HCT116 (cell line): ENCODE data around the gene EEF1G. TPM values are rescaled to one million over a fixed set of nuclear protein-coding genes. Genes with fewer than 3 reads are reported as not detected.

Experiments
- ATAC-seq: fragments of 200-7000 bp; cut with Tn5 transposase; 2 replicates; pipeline ENCODE4 v1.9.1; 2020; ENCODE audit warnings: mild to moderate bottlenecking, moderate library complexity
- BruUV-seq: library from RNA; stranded (reverse); fragments of 400-500 nt; replicated peaks from 2 replicates; lab custom pipeline; 2021; lab: Mats Ljungman, UMichigan
- CTCF ChIA-PET: fragments of 300-600 bp; sonication (Branson Sonifier 250); formaldehyde crosslinking; loops from one replicate; lab custom pipeline; 2021; ENCODE audit warnings: antibody characterized with exemption; lab: Charles Lee
- POLR2A ChIA-PET: fragments of 300-600, 350-600 bp; sonication (Branson Sonifier 250); formaldehyde crosslinking; loops from one replicate; lab custom pipeline; 2021; ENCODE audit warnings: antibody characterized with exemption; lab: Charles Lee
- RAD21 ChIA-PET, 2 experiments: fragments of 300-600 bp; sonication (Branson Sonifier 250); formaldehyde crosslinking; loops; one replicate each; lab custom pipeline; 2023; ENCODE audit warnings: low total read pairs in 2 of 2; ENCODE audit not compliant: uncharacterized antibody in 2 of 2, unreplicated experiment in 2 of 2, low non-redundant PET in 1 of 2; lab: Charles Lee
- DNase-seq: peaks from one replicate; pipeline ENCODE4 v3.0.0-alpha.2; 2010; ENCODE audit warnings: low read depth, low spot score
- H2AFZ ChIP-seq: fragments of 200-600 bp; shearing (Covaris generic), sonication (generic); 2 replicates; pipeline ENCODE4 v1.6.1; 2017; ENCODE audit warnings: low read depth, mixed run types, mixed read lengths, antibody characterized with exemption, low read length; ENCODE audit not compliant: poor library complexity, severe bottlenecking
- H3K27ac ChIP-seq: 2 replicates; pipeline ENCODE4 v1.5.1; 2012; ENCODE audit warnings: low read depth, low read length
- H3K27me3 ChIP-seq: fragments of 200-600 bp; sonication (generic); 2 replicates; pipeline ENCODE4 v1.6.1; 2016; ENCODE audit warnings: mixed run types, low read length, mixed read lengths; ENCODE audit not compliant: insufficient read depth
- H3K36me3 ChIP-seq, 2 experiments: fragments of 200-500 bp in 1 of 2; fragments of 200-600 bp in 1 of 2; sonication (Bioruptor generic) in 1 of 2; sonication (generic) in 1 of 2; 2 replicates each; pipeline versions ENCODE4 v1.5.1 to v1.6.1; 2014 to 2016; ENCODE audit warnings: low read length in 2 of 2, inconsistent platforms in 1 of 2, mixed read lengths in 1 of 2, mixed run types in 1 of 2; ENCODE audit not compliant: insufficient read depth in 2 of 2, control insufficient read depth in 1 of 2
- H3K4me1 ChIP-seq, 2 experiments: fragments of 200-600 bp in 1 of 2; sonication (generic) in 1 of 2; 2 replicates each; pipeline versions ENCODE4 v1.5.1 to v1.6.1; 2012 to 2017; ENCODE audit warnings: low read length in 2 of 2, inconsistent platforms in 1 of 2, mild to moderate bottlenecking in 1 of 2, mixed read lengths in 1 of 2, mixed run types in 1 of 2, moderate library complexity in 1 of 2; ENCODE audit not compliant: insufficient read depth in 2 of 2, control insufficient read depth in 1 of 2
- H3K4me2 ChIP-seq: fragments of 200-600 bp; sonication (generic); 2 replicates; pipeline ENCODE4 v1.6.1; 2017; ENCODE audit warnings: mixed run types, low read length, mixed read lengths
- H3K4me3 ChIP-seq, 2 experiments: fragments of 200-600 bp in 1 of 2; sonication (generic) in 1 of 2; replicated peaks in 1 of 2; 2 replicates each; pipeline ENCODE4 v1.5.1; 2011 to 2016; ENCODE audit warnings: low read length in 2 of 2, control low read depth in 1 of 2, low read depth in 1 of 2, mild to moderate bottlenecking in 1 of 2, mixed read lengths in 1 of 2, mixed run types in 1 of 2
- H3K79me2 ChIP-seq: fragments of 200-600 bp; sonication (generic); 2 replicates; pipeline ENCODE4 v1.6.1; 2017; ENCODE audit warnings: mild to moderate bottlenecking, mixed run types, low read length, moderate library complexity, mixed read lengths; ENCODE audit not compliant: insufficient read depth
- H3K9ac ChIP-seq: fragments of 200-600 bp; sonication (generic); 2 replicates; pipeline ENCODE4 v1.6.1; 2016; ENCODE audit warnings: low read length, mixed read lengths
- H3K9me2 ChIP-seq: fragments of 200-600 bp; sonication (generic), shearing (Covaris generic); 2 replicates; pipeline ENCODE4 v1.6.1; 2017; ENCODE audit warnings: mixed run types, mild to moderate bottlenecking, moderate library complexity; ENCODE audit not compliant: insufficient read depth
- H3K9me3 ChIP-seq, 2 experiments: fragments of 200-500 bp in 1 of 2; fragments of 200-600 bp in 1 of 2; sonication (Bioruptor generic) in 1 of 2; sonication (generic) in 1 of 2; 2 replicates each; pipeline ENCODE4 v1.6.1; 2014 to 2017; ENCODE audit warnings: low read length in 2 of 2, mixed read lengths in 2 of 2, inconsistent platforms in 1 of 2, low read depth in 1 of 2, mild to moderate bottlenecking in 1 of 2, mixed run types in 1 of 2, moderate library complexity in 1 of 2; ENCODE audit not compliant: control insufficient read depth in 1 of 2, insufficient read depth in 1 of 2
- H4K20me1 ChIP-seq: fragments of 200-600 bp; sonication (generic), shearing (Covaris generic); 2 replicates; pipeline ENCODE4 v1.6.1; 2017; ENCODE audit warnings: mixed run types, mild to moderate bottlenecking, moderate library complexity; ENCODE audit not compliant: insufficient read depth
- CBX3 ChIP-seq: IDR thresholded peaks from 2 replicates; pipeline ENCODE4 v1.6.1; 2012; ENCODE audit warnings: low read depth
- EZH2phosphoT487 ChIP-seq: fragments of 200-600 bp; IDR thresholded peaks from 2 replicates; pipeline ENCODE4 v1.6.1; 2018; ENCODE audit warnings: antibody characterized with exemption, borderline replicate concordance
- POLR2A ChIP-seq: IDR thresholded peaks from 2 replicates; pipeline ENCODE4 v1.7.0; 2011; ENCODE audit warnings: borderline replicate concordance; ENCODE audit not compliant: insufficient read depth, insufficient read length; ENCODE audit errors: extremely low read depth
- SIN3A ChIP-seq: IDR thresholded peaks from 2 replicates; pipeline ENCODE4 v1.6.1; 2012; ENCODE audit warnings: low read depth
- SP1 ChIP-seq: IDR thresholded peaks from 2 replicates; pipeline ENCODE4 v1.6.1; 2012; ENCODE audit warnings: low read depth
- SRF ChIP-seq: IDR thresholded peaks from 2 replicates; pipeline ENCODE4 v1.6.1; 2012; ENCODE audit warnings: low read depth
- ZBTB33 ChIP-seq: IDR thresholded peaks from 2 replicates; pipeline ENCODE4 v1.6.1; 2011; ENCODE audit warnings: mild to moderate bottlenecking, low read length, moderate library complexity; ENCODE audit not compliant: insufficient replicate concordance; ENCODE audit errors: extremely low read depth
- ZFX ChIP-seq: fragments of 450-650 bp; IDR thresholded peaks from 2 replicates; pipeline ENCODE4 v1.6.1; 2017
- intact Hi-C: fragments of 100-400 bp; cut with micrococcal nuclease; formaldehyde crosslinking; loops from 2 replicates; pipeline ENCODE4 v1.10.0; 2022
- total RNA-seq: library from RNA; stranded (reverse); gene quantifications from one replicate; pipeline ENCODE4 v1.2.1, GENCODE V29; 2021; ENCODE audit not compliant: unreplicated experiment
- TF ChIP-seq, protein P1 (sequence below): IDR thresholded peaks from 2 replicates; pipeline ENCODE4 v1.6.1; 2012

The EEF1G gene
- total RNA-seq, 1 experiment from 2014 or later, result 1,901 TPM

DNA sequence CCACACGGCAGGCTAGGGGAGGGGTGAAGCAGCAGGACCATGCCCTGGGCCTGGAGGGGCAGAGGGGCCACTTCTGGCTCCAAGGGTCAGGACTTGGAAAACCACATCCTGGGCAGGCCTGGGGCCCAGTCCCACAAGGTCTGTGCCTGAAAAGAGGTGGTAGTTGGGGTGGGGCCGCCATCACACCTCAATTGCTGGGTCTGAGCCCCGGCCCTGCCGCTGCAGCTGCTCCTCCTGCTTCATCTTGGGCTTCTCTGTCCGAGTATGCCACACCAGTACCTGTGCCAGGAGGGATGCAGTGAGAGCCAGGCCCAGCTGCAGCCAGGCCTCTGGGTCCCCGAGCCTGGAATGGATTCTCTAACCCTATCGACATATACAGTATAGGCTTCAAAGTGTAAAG, 41.8 kb upstream of the EEF1G start:
- TF ChIP-seq POLR2A, result no peak
- no peak for TF ChIP-seq ZFX
- TF ChIP-seq EZH2phosphoT487, result no peak
- no peak for TF ChIP-seq CBX3
- no peak for TF ChIP-seq SP1
- Histone ChIP-seq H3K9ac (peak overlapping the region; percentile 93; the same call in 1 of the 2 replicates), H3K4me2 (peak overlapping the region; percentile 87; the same call in 1 of the 2 replicates), H3K4me1 (peaks cover 30 to 48% of the 10 kb centered on the region in 2 experiments), H3K27me3 (no peaks in the 10 kb centered on the region), H2AFZ (no peak overlapping the region), H3K9me3 (no peaks in the 10 kb centered on the region), H3K36me3 (peaks cover 0 to 4% of the 10 kb centered on the region in 2 experiments; a peak in 2 of 4 replicates), H4K20me1 (no peaks in the 10 kb centered on the region), H3K9me2 (no peaks in the 10 kb centered on the region), H3K27ac (peak overlapping the region; percentile 83), H3K4me3 (no peak overlapping the region), H3K79me2 (peaks cover 17% of the 10 kb centered on the region)
- ChIA-PET RAD21 (no interaction called here), CTCF (no interaction called here), POLR2A (no interaction called here)
- no peak for DNase-seq
- BruUV-seq, result no TSS peak
- intact Hi-C loops, result no loop called here
- ATAC-seq, result no peak

GRCh38 chr11:62614275-62614674, 40.6 kb upstream of the EEF1G start:
- H3K79me2 ChIP-seq, result peaks cover 13% of the 10 kb centered on the region
- H2AFZ ChIP-seq, result no peak overlapping the region
- H4K20me1 ChIP-seq, result no peaks in the 10 kb centered on the region
- DNase-seq (no peak), ATAC-seq (peak; percentile 43)
- H3K9ac ChIP-seq, result peak overlapping the region; percentile 93
- ChIA-PET RAD21 (no interaction called here), POLR2A (interaction anchor here (0.9 to 2.2 kb wide), 2 partner anchors 8 to 23 kb away, joined by 3 to 5 read pairs; partner anchors contain the start of genes B3GAT3 and TUT1), CTCF (no interaction called here)
- peak overlapping the region; percentile 87 for H3K4me2 ChIP-seq
- peak overlapping the region; percentile 83 for H3K27ac ChIP-seq
- peak overlapping the region in 1 of 2 experiments; percentile 32; a peak in 1 of 4 replicates for H3K4me3 ChIP-seq
- no peaks in the 10 kb centered on the region for H3K9me2 ChIP-seq
- intact Hi-C loops, result loop anchor here (5.0 kb wide), 1 partner anchor 33 kb away; the partner anchor contains the start of gene GANAB
- peak; percentile 66; the same call in 1 of the 2 replicates for TF ChIP-seq SIN3A
- no peak for TF ChIP-seq ZBTB33
- no peak for TF ChIP-seq SRF
- TF ChIP-seq, protein P1, sequence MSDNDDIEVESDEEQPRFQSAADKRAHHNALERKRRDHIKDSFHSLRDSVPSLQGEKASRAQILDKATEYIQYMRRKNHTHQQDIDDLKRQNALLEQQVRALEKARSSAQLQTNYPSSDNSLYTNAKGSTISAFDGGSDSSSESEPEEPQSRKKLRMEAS, result peak; percentile 88
- no peaks in the 10 kb centered on the region for H3K9me3 ChIP-seq
- H3K36me3 ChIP-seq, result peaks cover 0 to 5% of the 10 kb centered on the region in 2 experiments; a peak in 2 of 4 replicates
- H3K27me3 ChIP-seq, result no peaks in the 10 kb centered on the region
- BruUV-seq, result no TSS peak
- peaks cover 28 to 45% of the 10 kb centered on the region in 2 experiments for H3K4me1 ChIP-seq
